GM12801 (cell line): Measurements from ENCODE around the gene RTBDN.

Source experiments
- CTCF ChIP-seq: IDR thresholded peaks from one replicate; pipeline ENCODE4 v1.5.1; 2011; ENCODE audit warnings: control low read depth; ENCODE audit not compliant: insufficient read length; ENCODE audit errors: extremely low read depth

The RTBDN gene

GRCh38 chr19:12843999-12844732, 9.8 kb upstream of the RTBDN start:
- TF ChIP-seq CTCF = no peak

- TF ChIP-seq CTCF = no peak
These were observed 8.9 kb upstream of the RTBDN start for GRCh38 chr19:12843328-12843727.

GRCh38 chr19:12842511-12842910, 8.1 kb upstream of the RTBDN start:
- no peak for TF ChIP-seq CTCF

- TF ChIP-seq CTCF = no peak
These were observed 6.7 kb upstream of the RTBDN start for GRCh38 chr19:12841094-12841493.

- no peak for TF ChIP-seq CTCF
These were observed 6.0 kb upstream of the RTBDN start for GRCh38 chr19:12840091-12841079.

GRCh38 chr19:12838886-12839756, 4.7 kb upstream of the RTBDN start:
- no peak for TF ChIP-seq CTCF
